ENCODE measurements around the gene RIMS4.
A peak's percentile ranks its signal among the peaks of the same experiment; 100 is the strongest.

The RIMS4 gene

DNA sequence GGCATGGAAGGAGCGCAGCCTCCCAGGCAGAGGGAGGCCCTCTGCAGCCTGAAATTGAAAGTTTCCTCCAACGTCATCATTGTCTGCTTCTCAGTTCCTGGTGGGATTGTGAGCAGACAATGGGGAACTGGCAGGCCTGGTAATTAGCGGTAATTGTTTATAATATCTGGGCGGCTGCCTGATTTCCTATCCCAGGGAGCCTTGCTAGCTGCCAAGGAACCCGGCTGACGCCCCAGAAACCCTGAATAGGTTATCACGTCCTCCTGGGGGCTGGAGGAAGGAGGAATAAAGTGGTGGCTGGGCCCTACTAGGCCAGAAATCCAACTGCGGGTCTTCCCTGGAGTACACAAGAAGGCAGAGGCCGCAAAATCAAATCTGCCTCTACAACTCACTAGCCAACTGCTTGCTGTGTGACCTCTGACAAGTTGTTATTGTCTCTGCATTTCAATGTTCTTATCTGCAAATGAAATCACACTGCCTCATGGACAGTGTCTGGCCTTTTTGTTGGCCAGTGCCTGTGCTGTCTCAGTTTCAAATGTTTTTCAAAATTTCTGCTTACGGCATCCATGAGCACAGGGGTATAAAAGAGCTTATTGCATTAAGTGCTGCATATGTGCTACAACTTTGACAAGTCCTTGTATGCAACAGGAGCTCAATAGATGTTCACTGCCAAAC is 47.7 kb downstream of the RIMS4 start:
- DNase-seq (ENCODE audit: low read depth): no peak

DNA sequence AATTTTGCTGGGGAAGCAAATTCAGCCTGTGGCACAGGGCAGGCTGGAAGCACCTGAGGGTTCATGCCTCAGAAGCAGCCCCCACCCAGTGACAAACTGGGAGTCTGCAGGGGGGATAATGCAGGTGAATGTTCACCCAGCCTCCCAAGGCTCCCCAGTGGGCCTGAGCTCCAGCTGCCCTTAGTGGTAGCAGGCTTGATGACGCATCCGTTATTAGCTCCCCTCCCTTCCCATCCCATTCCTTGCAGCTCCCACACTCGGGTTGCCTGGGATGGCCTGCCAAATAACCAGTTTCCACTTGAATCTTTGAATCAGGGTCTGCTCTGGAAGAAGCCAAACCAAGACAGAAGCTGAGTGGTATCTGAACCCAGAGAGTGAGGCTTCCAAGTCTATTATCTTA is 48.9 kb downstream of the RIMS4 start:
- no peak for DNase-seq (ENCODE audit: low read depth)

DNA sequence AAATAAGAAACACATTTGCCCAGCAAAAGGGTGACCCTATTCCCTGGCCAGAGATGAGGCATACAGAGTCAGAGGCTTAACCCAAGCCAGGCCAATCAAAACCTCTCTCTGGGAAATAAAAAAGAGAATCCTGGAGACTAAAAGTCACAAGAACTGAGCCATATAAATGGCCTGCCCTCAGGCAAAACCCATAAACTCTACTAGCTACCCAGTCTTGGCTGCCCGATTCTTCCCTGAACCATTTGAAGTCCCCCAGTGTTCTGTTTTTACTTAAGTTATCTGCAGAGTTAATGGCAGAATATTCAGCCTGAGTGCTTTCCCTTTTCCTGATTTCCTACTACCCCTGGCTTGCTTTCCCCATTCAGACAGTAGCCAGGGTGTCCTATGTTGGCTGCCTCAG is 50.8 kb downstream of the RIMS4 start:
- DNase-seq (ENCODE audit: low read depth): no peak

DNA sequence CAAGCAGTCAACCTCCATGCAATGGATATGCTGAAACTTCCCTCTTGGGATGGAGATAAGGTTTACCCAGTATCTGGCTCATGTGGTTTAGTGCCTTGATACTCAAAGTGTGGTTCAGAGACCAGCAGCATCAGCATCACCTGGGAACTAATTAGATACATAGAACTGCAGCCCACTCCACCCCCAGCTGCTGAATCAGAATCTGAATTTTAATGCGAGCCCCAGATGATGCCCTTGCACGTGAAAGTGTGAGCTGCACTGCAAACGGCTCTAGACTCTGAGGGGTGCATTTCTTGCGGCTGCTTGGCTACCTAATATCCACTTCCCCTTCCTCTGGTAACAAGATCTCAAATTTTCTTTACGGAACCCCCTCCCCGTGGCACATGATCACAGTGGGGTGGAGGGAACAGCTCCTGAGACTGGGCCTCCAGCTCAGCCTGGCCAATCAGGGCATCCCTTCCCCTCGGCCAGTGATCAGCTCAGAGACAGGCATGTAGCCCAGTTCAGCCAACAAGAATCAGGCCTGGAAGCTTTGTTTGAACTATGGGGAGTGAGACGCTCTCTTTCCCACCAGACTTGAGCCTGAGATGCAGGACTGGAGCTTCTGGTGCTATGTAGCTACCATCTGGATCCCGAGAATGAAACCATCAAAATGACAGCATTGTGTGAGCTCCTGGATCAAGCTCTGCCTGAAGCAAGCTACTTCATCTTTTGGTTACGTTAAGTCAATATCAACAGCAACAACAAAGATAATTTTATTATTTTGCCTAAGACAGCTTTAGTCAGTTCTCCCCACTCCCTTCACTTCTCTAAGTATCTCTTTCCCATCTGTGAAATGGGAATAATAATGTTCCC is 51.9 kb downstream of the RIMS4 start:
- DNase-seq (ENCODE audit: low read depth): no peak

DNA sequence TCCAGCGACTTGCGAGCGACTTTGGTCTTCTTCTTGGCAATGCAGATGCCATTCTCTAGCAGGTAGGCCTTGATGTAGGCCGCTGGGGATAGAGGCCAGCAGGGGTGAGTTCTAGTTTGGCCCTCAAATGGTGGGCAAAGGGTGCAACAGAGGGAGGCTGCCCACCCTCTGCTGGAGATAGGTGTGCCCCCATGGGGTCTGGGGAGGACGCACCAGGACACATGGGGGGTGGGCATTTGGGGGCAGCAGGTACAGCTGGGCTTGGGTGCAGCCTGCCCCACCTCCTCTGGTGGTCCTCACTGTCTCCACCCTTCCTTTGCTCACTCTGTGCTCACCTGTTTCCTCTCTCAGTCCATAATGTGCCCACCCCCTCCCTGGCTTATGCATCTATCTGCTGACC is 53.4 kb downstream of the RIMS4 start:
- no peak for DNase-seq (ENCODE audit: low read depth)

DNA sequence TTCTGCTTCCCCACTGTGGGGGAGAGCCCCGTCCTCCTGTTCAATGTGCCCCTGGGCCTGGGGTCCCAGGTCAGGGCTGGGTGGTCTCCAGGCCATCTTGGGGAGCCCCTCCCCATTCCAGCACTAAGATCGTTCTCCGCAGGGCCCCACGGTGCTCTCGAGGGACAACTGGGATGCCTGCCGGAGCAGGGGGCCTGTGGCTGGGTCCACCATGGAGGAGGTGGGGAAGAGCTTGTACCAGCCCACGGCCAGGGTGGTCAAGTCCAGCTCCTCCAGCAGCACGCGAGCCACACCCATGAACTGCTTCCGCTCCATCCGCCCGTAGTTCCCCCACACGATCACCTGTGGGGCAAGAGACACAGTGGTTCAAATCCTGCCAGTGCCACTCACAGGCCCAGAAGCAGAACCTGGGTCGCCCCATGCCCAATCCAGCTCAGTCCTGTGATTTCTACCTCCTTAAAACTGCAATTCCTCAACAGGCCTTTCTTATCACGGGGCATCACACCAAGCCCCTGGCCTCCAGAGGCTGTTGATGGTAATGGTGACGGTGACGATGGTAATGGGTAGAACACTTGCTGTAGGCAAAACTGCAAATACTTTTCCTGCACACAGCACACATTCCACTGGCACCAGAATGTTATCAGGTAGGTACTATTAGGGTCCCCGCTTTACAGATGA is 54.2 kb downstream of the RIMS4 start:
- DNase-seq (ENCODE audit: low read depth): no peak

DNA sequence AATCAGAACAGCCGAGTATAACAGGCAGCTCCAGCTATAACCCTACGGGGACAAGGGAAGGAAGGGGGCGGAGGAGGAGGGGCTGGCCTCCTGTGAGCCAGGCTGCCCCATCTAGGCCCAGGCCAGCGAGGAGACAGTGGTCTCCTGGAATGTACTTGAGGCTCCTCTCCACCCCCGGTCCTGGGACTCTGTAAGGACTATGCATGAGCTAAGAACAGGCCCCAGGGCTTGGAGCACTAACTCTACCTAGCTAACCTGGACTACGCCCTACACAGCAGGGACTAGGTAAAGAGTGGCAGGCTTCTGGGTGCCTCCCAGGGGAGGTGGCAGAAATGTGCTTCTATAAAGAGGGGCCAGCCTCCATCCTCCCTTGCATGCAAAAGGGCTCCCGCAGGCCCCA is 55.8 kb downstream of the RIMS4 start:
- no peak for DNase-seq (ENCODE audit: low read depth)

DNA sequence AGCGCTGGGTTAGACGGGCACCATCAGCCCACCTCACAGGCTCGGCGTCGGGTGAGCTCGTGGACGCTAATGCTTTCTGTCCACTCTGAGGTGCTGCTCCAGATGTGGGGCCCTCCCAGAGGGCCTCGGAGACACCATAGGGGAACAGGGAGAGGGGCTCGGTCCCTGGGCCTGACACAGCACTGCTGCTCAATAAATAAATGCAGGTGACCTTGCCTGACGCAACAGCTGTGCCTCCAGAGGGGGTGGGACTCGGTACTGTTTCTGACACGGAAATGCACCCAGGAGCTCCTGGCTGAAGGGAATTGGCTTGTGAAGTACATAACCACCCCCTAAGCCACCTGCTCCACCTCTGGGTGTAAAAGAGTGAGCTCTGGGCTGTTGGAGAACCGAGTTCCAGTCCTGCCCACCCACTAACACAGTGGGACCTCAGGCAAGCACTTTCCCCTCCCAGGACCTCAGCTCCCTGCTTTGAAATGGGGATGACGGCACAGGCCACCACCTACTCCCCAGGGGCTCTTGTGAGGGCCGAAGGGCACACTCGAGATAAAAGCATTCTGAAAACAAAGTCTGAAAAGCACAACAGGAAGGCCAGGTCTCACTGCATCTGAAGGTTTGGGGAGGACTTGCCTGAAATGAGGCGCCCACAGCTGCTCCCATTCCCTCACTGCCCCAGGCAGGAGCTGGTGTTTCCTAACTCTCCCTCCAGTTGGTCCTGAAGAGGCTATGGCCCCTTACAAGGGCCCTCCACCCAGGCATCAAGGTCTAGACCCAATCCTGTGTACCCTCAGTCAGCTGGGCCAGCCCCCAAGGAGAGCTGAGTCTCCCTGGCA is 58.0 kb downstream of the RIMS4 start:
- DNase-seq (ENCODE audit: low read depth): no peak

DNA sequence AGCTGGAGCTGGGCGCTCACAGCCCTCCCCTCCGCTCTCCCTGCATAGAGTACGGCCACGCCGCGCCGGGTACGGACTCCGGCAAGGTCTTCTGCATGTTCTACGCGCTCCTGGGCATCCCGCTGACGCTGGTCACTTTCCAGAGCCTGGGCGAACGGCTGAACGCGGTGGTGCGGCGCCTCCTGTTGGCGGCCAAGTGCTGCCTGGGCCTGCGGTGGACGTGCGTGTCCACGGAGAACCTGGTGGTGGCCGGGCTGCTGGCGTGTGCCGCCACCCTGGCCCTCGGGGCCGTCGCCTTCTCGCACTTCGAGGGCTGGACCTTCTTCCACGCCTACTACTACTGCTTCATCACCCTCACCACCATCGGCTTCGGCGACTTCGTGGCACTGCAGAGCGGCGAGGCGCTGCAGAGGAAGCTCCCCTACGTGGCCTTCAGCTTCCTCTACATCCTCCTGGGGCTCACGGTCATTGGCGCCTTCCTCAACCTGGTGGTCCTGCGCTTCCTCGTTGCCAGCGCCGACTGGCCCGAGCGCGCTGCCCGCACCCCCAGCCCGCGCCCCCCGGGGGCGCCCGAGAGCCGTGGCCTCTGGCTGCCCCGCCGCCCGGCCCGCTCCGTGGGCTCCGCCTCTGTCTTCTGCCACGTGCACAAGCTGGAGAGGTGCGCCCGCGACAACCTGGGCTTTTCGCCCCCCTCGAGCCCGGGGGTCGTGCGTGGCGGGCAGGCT is 60.1 kb downstream of the RIMS4 start:
- no peak for DNase-seq (ENCODE audit: low read depth)

DNA sequence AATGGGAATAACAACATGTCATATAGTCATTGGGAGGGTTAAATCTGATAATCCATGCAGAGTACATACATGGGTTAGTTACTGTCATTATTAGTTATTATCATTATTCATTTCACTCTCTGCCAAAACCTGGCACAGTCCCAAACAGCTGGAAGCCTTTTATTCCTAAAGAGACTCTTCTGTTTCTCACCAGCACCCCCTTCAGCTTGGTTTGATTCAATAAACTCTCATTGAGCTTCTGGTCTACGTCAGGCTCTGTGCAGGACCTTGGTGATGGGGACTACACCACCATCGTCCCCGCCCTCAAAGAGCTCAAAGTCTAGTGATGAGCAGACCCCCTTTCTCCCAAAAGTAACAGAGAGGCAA is 62.4 kb downstream of the RIMS4 start:
- no peak for DNase-seq (ENCODE audit: low read depth)

DNA sequence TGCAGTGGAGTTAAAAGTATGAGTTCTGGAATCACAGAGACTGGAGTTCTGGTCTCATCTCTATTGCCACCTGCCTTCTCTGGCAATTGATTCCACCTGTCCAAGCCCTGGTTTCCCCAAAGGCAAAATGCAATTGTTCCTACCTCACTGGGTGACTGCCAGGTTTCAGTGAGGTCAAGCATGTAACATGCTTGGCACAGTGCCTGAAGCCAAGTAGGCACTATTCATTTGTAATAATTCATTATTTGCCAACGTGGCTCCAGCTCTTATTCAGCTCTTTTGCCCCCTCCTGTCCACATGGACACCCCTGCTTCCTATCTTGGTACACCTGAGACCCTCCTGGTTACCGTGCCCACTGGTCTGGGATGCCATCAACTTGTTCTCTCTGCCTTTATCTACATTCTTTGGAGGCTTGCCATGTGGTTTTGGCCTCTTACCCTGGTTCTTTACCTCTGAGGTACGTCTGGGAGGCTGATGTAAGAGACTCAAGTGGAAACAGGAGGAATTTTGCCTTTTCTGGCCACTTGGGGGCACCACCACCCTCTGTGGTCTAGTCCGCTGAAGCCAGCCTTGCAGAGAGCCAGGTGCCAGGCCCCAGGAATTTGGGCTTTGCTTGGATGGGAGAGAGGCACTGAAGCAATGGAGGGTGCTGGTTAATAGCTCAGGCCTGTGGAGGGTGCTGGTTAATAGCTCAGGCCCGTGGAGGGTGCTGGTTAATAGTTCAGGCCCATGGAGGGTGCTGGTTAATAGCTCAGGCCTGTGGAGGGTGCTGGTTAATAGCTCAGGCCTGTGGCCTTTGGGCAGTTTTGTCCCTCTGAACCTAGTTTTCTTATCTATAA is 63.0 kb downstream of the RIMS4 start:
- peak; percentile 52 for DNase-seq (ENCODE audit: low read depth)

DNA sequence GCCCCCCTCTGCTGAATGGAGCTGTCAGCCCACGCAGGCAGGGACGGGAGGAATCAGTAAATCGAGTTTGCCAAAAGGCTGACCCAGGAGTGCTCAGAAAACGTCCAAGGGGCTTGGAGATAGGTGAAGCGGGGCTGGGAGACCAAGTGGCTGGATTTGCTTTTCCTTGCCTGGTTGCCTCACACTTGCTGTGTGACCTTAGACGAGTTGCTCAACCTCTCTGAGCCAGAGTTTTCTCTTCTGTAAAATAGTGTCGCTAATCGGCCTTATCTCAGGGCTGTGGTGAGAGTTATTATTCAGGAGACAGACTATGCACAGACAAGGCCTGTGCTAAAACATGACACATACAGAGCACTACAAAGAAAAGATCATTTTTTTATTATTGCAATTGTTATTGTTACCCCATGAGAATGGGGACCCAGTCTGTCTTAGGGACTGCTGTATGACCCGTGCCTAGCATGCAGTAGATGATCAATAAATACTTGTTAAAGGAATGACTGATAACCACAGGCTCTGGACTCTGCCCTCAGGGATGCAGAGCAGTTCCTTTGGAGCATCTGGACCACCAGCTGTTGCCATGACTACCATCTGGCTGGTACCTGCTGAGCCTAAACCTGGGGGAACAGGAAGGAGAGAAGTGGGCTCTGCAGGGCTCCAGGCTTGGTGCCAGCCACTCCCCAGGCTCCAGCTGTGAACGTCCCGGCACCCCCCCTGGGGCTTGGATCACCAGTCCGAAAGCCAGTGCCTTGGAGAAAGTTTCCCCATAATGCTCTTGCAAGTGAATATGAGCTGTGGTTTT is 63.8 kb downstream of the RIMS4 start:
- no peak for DNase-seq (ENCODE audit: low read depth)

DNA sequence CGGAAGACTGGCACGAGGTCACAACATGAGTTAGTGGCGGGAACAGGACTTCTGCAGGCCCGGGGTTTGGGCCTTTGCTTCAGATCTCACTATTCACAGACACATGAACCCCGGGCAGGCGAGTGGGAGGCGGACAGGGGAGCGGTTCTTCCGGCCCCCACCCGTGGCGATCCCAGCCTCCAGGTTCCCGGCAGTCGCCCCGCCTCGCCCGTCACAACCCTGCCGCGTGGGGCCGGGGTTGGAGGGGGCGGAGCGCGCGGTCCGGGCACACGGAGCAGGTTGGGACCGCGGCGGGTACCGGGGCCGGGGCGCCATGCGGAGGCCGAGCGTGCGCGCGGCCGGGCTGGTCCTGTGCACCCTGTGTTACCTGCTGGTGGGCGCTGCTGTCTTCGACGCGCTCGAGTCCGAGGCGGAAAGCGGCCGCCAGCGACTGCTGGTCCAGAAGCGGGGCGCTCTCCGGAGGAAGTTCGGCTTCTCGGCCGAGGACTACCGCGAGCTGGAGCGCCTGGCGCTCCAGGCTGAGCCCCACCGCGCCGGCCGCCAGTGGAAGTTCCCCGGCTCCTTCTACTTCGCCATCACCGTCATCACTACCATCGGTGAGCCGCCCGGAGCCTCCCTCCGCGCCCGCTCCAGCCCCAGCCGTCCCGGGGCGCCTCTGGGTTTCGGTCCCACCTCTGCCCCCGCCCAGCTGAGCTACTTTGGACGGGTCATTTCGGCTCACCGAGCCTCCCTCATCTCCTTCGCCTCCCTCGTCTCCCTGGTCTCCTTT is 64.6 kb downstream of the RIMS4 start, which contains the start of gene KCNK15:
TSS of gene KCNK15 (plus strand) at position 268 of the 769 bp plus-strand sequence. CDS start at position 314, 46 bp downstream.
- DNase-seq (ENCODE audit: low read depth): no peak

DNA sequence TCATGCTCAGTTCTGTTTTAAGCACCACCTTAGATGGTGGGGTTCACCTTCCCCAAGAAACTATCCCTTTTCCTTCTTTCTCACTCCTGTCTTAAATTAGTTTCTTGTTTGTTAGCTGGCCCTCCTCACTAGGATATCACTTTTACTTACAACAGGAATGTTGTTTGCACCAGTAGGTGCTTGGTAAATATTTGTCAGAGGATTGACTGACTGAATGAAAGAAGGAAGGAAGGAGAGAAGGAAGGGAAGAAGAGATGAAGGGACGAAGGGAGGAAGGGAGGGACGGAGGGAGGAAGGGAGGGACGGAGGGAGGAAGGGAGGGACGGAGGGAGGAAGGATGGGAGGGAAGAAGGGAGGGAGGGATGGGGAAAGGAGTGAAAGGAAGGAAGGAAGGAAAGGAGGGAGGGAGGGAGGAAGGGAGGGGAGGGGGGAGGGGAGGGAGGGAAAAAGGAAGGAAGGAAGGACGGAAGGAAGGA is 65.2 kb downstream of the RIMS4 start:
- no peak for DNase-seq (ENCODE audit: low read depth)

DNA sequence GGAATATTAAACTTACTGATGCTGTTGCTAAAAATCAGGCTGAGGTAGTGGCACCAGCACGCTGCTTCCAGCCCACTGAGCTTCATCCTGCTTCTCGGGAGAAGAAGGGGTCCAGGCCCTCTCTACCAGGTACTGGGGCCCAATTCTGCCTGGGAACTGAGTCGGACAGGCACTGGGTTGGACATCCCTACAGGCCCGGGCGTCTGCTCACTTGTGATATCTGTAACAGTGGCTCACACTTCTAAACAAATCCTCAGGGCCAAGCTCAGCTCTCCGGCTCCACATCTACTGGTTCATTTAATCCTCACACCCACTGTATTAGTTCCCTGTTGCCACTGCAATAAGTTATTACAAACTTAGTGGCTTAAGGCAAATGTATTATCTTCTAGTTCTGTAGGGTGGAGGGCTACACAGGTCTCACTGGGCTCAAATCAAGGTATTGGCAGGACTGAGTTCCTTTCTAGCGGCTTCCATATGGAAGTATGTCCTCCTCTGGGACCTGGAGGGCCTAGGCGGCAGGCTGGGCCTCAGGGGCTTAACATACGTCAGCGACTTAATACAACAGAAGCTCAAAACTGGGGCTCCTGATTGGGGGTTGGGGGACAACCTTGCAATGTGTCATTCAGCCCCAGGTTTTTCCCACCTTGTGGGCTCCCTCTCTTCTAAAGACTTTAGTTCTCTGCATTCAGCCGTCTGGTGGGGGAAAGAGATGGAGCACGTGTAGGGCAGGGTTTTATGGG is 66.3 kb downstream of the RIMS4 start:
- no peak for DNase-seq (ENCODE audit: low read depth)

DNA sequence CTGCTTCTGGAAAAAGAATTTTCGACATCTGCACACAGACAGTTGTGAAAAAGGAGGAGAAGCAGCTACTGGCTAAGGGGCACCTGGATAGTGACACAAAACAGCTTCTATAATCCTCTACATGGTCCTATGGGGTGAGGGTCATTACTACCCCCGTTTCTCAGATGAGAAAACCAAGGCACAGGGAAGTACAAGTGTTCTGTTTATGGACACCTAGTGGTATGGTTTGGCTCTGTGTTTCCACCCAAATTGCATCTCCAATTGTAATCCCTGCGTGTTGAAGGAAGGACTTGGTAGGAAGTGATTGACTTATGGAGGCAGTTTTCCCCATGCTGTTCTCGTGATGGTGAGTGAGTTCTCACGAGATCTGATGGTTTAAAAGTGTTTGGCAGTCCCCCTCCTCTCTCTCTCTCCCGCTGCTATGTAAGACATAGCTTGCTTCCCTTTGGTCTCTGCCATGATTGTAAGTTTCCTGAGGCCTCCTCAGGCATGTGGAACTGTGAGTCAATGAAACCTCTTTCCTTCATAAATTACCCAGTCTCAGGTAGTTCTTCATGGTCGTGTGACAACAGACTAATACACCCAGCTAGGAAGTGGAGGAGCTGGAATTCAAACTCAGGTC is 67.2 kb downstream of the RIMS4 start:
- no peak for DNase-seq (ENCODE audit: low read depth)

DNA sequence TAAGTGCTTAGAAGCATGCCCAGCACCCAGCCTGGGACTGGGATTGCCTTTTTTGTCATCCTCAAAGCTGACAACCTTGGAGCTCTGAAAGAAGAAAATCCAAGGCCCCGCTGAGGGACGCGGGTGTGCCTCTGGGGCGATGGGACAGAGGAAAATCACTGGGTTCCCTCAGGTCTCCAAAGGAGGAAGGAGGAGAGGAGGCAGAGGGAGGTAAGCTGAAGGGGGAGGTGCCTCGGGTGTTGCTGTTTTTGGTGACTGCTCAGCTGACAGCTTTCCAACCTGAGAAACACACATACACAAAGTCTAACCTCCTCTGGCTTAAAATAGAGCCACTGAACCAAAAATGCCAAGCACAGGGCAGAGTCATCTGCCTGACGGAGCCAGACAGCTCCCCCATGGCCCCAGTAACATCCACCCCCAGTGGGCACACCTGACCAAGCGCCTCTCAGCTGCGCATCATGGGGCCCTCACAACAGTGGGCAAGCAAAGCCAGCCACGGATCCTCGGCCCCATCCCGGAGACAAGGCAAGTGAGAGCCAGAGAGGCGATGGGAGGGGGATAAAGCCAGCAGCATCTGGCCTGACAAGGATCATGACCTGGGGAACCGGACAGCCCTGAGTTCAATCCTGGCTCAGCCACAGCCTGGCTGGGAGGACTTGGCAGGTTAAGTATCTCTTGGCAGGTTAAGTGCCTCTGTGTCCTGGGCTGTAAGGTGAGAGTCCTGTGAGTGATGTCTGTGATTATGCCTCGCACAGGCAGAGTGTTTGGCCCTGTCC is 67.9 kb downstream of the RIMS4 start:
- DNase-seq (ENCODE audit: low read depth): no peak
